SK-N-SH treated with all-trans-retinoic acid at 6 μM for 48 hours (cell line): ENCODE measurements around the gene OPA3.

Experiments
- ATAC-seq: fragments of 200-7000 bp; cut with Tn5 transposase; 3 replicates; pipeline ENCODE4 v1.9.1; 2020; ENCODE audit warnings: mild to moderate bottlenecking, moderate library complexity
- ARNTL ChIP-seq: fragments of 450-650 bp; formaldehyde crosslinking; IDR thresholded peaks from 2 replicates; pipeline ENCODE4 v1.5.0; 2020; ENCODE audit warnings: low read depth, mild to moderate bottlenecking, moderate library complexity, borderline replicate concordance
- BACH2 ChIP-seq: fragments of 250-450 bp; sonication (Bioruptor Pico); IDR thresholded peaks from 2 replicates; pipeline ENCODE4 v1.9.0; 2021; ENCODE audit warnings: mild to moderate bottlenecking, borderline replicate concordance
- CSDC2 ChIP-seq: fragments of 250-450 bp; sonication (Bioruptor Pico); IDR thresholded peaks from 2 replicates; pipeline ENCODE4 v1.5.0; 2020; ENCODE audit warnings: mild to moderate bottlenecking, moderate library complexity
- ESRRG ChIP-seq: fragments of 250-450 bp; sonication (Bioruptor Pico); IDR thresholded peaks from 2 replicates; pipeline ENCODE4 v1.6.1; 2021; ENCODE audit warnings: mild to moderate bottlenecking
- GLIS3 ChIP-seq: fragments of 250-450 bp; sonication (Bioruptor Pico); IDR thresholded peaks from 2 replicates; pipeline ENCODE4 v1.5.0; 2020; ENCODE audit warnings: mild to moderate bottlenecking, moderate library complexity
- ISL1 ChIP-seq: fragments of 250-450 bp; sonication (Bioruptor Pico); IDR thresholded peaks from 2 replicates; pipeline ENCODE4 v2.1.2; 2022; ENCODE audit warnings: mild to moderate bottlenecking, moderate library complexity
- OSR1 ChIP-seq: fragments of 250-450 bp; sonication (Bioruptor Pico); IDR thresholded peaks from 2 replicates; pipeline ENCODE4 v1.8.0; 2022; ENCODE audit warnings: moderate library complexity, mild to moderate bottlenecking, inconsistent platforms
- PPARA ChIP-seq: fragments of 250-450 bp; sonication (Bioruptor Pico); IDR thresholded peaks from 2 replicates; pipeline ENCODE4 v1.5.0; 2020; ENCODE audit warnings: mild to moderate bottlenecking, borderline replicate concordance
- TCF4 ChIP-seq: fragments of 250-450 bp; sonication (Bioruptor Pico); IDR thresholded peaks from 2 replicates; pipeline ENCODE4 v1.8.0; 2021; ENCODE audit warnings: mild to moderate bottlenecking, moderate library complexity, borderline replicate concordance
- TOX ChIP-seq: fragments of 250-450 bp; sonication (Bioruptor Pico); IDR thresholded peaks from 2 replicates; pipeline ENCODE4 v1.8.0; 2021; ENCODE audit warnings: mild to moderate bottlenecking, moderate library complexity, borderline replicate concordance
- ZC3H10 ChIP-seq: fragments of 250-450 bp; sonication (Bioruptor Pico); IDR thresholded peaks from 2 replicates; pipeline ENCODE4 v1.5.1; 2021; ENCODE audit warnings: mild to moderate bottlenecking, moderate library complexity
- ZFP3 ChIP-seq: fragments of 250-450 bp; sonication (Bioruptor Pico); IDR thresholded peaks from 2 replicates; pipeline ENCODE4 v1.5.0; 2020; ENCODE audit warnings: mild to moderate bottlenecking, moderate library complexity
- ZFP30 ChIP-seq: fragments of 450-650 bp; formaldehyde crosslinking; IDR thresholded peaks from 2 replicates; pipeline ENCODE4 v1.5.0; 2022; ENCODE audit warnings: mild to moderate bottlenecking, moderate library complexity
- ZNF565 ChIP-seq: fragments of 450-650 bp; formaldehyde crosslinking; conservative IDR thresholded peaks from 2 replicates; pipeline ENCODE4 v1.5.0; 2020; ENCODE audit warnings: low read depth, mild to moderate bottlenecking, moderate library complexity
- ZNF70 ChIP-seq: fragments of 450-650 bp; formaldehyde crosslinking; IDR thresholded peaks from 2 replicates; pipeline ENCODE4 v1.5.0; 2020; ENCODE audit warnings: mild to moderate bottlenecking, moderate library complexity
- ZNF8 ChIP-seq: fragments of 450-650 bp; formaldehyde crosslinking; IDR thresholded peaks from 2 replicates; pipeline ENCODE4 v1.5.0; 2020; ENCODE audit warnings: mild to moderate bottlenecking, moderate library complexity
- TF ChIP-seq, protein P1 (sequence below): fragments of 250-450 bp; sonication (Bioruptor Pico); IDR thresholded peaks from 2 replicates; pipeline ENCODE4 v1.5.0; 2020; ENCODE audit warnings: mild to moderate bottlenecking, moderate library complexity
- TF ChIP-seq, protein P2 (sequence below): fragments of 250-450 bp; sonication (Bioruptor Pico); IDR thresholded peaks from 2 replicates; pipeline ENCODE4 v1.5.1; 2020; ENCODE audit warnings: low read depth, mild to moderate bottlenecking, moderate library complexity
- TF ChIP-seq, protein P3 (sequence below): fragments of 250-450 bp; sonication (Bioruptor Pico); IDR thresholded peaks from 2 replicates; pipeline ENCODE4 v1.8.0; 2021; ENCODE audit warnings: low read depth, mild to moderate bottlenecking, moderate library complexity, borderline replicate concordance
- TF ChIP-seq, protein P4 (sequence below): fragments of 250-450 bp; sonication (Bioruptor Pico); IDR thresholded peaks from 2 replicates; pipeline ENCODE4 v1.8.0; 2020; ENCODE audit warnings: mild to moderate bottlenecking, moderate library complexity, borderline replicate concordance

OPA3 gene

DNA sequence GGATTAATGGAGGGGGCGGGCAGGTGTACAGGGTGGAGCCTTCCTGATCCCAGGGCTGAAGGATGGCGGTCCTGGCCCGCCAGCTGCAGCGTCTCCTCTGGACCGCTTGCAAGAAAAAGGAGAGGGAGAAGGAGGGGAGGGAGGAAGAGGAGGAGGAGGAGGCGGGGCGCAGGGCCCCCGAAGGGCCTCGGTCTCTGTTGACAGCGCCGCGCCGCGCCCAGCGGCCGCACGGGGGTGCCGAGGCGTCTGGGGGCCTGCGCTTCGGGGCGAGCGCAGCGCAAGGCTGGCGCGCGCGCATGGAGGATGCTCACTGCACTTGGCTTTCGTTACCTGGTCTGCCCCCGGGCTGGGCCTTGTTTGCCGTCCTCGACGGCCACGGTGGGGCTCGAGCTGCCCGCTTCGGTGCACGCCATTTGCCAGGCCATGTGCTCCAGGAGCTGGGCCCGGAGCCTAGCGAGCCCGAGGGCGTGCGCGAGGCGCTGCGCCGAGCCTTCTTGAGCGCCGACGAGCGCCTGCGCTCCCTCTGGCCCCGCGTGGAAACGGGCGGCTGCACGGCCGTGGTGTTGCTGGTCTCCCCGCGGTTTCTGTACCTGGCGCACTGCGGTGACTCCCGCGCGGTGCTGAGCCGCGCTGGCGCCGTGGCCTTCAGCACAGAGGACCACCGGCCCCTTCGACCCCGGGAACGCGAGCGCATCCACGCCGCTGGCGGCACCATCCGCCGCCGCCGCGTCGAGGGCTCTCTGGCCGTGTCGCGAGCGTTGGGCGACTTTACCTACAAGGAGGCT, 86.0 kb downstream of the OPA3 start, which contains the start of gene PPM1N (continued):
- TF ChIP-seq ARNTL (CRISPR knock-in tag) (no peak), ZNF565 (CRISPR knock-in tag) (no peak)

DNA sequence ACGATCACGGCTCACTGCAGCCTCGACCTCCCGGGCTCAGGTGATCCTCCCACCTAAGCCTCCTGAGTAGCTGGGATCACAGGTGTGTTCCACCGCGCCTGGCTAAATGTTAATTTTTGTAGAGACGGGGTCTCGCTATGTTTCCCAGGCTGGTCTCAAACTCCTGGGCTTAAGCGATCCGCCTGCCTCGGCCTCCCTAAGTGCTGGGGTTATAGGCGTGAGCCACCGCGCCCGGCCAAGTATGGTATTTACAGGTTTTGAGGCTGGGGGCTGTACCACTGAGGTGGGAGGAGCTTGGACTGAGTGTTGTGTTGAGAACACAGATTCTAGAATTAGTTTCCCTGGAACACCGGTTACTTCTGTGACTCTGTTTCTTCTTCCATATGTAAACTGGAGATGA, 86.8 kb downstream of the OPA3 start:
- no peak for TF ChIP-seq ARNTL (CRISPR knock-in tag)
- TF ChIP-seq, protein P1, sequence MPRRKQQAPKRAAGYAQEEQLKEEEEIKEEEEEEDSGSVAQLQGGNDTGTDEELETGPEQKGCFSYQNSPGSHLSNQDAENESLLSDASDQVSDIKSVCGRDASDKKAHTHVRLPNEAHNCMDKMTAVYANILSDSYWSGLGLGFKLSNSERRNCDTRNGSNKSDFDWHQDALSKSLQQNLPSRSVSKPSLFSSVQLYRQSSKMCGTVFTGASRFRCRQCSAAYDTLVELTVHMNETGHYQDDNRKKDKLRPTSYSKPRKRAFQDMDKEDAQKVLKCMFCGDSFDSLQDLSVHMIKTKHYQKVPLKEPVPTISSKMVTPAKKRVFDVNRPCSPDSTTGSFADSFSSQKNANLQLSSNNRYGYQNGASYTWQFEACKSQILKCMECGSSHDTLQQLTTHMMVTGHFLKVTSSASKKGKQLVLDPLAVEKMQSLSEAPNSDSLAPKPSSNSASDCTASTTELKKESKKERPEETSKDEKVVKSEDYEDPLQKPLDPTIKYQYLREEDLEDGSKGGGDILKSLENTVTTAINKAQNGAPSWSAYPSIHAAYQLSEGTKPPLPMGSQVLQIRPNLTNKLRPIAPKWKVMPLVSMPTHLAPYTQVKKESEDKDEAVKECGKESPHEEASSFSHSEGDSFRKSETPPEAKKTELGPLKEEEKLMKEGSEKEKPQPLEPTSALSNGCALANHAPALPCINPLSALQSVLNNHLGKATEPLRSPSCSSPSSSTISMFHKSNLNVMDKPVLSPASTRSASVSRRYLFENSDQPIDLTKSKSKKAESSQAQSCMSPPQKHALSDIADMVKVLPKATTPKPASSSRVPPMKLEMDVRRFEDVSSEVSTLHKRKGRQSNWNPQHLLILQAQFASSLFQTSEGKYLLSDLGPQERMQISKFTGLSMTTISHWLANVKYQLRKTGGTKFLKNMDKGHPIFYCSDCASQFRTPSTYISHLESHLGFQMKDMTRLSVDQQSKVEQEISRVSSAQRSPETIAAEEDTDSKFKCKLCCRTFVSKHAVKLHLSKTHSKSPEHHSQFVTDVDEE (CRISPR knock-in tag) = no peak
- TF ChIP-seq, protein P2, sequence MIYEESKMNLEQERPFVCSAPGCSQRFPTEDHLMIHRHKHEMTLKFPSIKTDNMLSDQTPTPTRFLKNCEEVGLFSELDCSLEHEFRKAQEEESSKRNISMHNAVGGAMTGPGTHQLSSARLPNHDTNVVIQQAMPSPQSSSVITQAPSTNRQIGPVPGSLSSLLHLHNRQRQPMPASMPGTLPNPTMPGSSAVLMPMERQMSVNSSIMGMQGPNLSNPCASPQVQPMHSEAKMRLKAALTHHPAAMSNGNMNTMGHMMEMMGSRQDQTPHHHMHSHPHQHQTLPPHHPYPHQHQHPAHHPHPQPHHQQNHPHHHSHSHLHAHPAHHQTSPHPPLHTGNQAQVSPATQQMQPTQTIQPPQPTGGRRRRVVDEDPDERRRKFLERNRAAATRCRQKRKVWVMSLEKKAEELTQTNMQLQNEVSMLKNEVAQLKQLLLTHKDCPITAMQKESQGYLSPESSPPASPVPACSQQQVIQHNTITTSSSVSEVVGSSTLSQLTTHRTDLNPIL (CRISPR knock-in tag) = no peak
- TF ChIP-seq, protein P3, sequence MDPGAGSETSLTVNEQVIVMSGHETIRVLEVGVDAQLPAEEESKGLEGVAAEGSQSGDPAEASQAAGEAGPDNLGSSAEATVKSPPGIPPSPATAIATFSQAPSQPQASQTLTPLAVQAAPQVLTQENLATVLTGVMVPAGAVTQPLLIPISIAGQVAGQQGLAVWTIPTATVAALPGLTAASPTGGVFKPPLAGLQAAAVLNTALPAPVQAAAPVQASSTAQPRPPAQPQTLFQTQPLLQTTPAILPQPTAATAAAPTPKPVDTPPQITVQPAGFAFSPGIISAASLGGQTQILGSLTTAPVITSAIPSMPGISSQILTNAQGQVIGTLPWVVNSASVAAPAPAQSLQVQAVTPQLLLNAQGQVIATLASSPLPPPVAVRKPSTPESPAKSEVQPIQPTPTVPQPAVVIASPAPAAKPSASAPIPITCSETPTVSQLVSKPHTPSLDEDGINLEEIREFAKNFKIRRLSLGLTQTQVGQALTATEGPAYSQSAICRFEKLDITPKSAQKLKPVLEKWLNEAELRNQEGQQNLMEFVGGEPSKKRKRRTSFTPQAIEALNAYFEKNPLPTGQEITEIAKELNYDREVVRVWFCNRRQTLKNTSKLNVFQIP (CRISPR knock-in tag) = no peak
- TF ChIP-seq GLIS3 (CRISPR knock-in tag) = no peak
- no peak for TF ChIP-seq TOX (CRISPR knock-in tag)
- no peak for TF ChIP-seq CSDC2 (CRISPR knock-in tag)
- no peak for TF ChIP-seq BACH2 (CRISPR knock-in tag)
- TF ChIP-seq ZNF70 (CRISPR knock-in tag) = no peak
- no peak for TF ChIP-seq OSR1 (CRISPR knock-in tag)
- TF ChIP-seq ESRRG (CRISPR knock-in tag) = no peak
- TF ChIP-seq ZNF565 (CRISPR knock-in tag) = no peak
- TF ChIP-seq ISL1 (CRISPR knock-in tag) = no peak
- TF ChIP-seq TCF4 (CRISPR knock-in tag) = no peak
- TF ChIP-seq, protein P4, sequence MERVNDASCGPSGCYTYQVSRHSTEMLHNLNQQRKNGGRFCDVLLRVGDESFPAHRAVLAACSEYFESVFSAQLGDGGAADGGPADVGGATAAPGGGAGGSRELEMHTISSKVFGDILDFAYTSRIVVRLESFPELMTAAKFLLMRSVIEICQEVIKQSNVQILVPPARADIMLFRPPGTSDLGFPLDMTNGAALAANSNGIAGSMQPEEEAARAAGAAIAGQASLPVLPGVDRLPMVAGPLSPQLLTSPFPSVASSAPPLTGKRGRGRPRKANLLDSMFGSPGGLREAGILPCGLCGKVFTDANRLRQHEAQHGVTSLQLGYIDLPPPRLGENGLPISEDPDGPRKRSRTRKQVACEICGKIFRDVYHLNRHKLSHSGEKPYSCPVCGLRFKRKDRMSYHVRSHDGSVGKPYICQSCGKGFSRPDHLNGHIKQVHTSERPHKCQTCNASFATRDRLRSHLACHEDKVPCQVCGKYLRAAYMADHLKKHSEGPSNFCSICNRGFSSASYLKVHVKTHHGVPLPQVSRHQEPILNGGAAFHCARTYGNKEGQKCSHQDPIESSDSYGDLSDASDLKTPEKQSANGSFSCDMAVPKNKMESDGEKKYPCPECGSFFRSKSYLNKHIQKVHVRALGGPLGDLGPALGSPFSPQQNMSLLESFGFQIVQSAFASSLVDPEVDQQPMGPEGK = no peak
- TF ChIP-seq ZFP30 (CRISPR knock-in tag) = no peak
- no peak for TF ChIP-seq ZFP3 (CRISPR knock-in tag)
- TF ChIP-seq ZC3H10 (CRISPR knock-in tag) = no peak
- TF ChIP-seq PPARA (CRISPR knock-in tag) = no peak
- ATAC-seq = no peak

DNA sequence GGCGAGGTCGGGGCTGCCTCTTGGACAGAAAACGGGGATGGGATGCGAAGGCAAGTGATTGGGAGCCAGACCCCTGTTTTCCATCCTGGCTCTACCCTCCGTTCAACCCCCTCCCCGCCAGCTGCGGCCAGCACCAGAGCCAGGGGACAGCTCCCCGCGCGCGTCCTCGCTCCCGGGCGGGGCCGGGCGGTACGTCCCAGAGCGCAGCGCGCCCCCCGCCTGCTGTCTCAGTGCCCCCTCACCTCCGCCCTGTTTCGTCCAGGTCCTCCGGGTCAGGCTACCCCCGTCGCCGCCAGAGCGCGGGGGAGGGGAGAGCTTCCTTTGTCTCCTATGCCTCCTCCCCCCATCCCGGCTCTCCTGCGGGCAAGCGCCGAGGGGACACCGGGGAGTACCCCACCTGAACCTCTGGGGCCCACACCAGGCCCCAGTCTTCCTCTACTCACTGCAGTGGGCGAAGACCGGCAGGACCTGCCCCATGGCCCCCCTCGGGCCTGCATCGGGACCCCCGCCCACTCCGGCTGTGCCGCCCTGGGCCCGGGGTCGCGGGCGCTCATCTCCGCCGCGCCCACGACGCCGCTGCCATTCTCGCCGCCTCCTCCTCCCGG, 88.2 kb downstream of the OPA3 start:
- peak; percentile 52 for ATAC-seq

More for the DNA sequence above, 88.2 kb downstream of the OPA3 start:
- TF ChIP-seq ZC3H10 (CRISPR knock-in tag) (no peak), PPARA (CRISPR knock-in tag) (no peak), GLIS3 (CRISPR knock-in tag) (peak; percentile 4; the same call in 1 of the 2 replicates), CSDC2 (CRISPR knock-in tag) (no peak), ZNF8 (CRISPR knock-in tag) (no peak), OSR1 (CRISPR knock-in tag) (no peak)
- TF ChIP-seq, protein P4 = 0 out of 2 replicates have a peak, but pooled peaks have one; percentile 46
